Stimulated activated naive B cell treated with anti-CD40 and anti-IgM and Interleukin-4, amounts not matched to agents 10 μg/mL and 1 μg/mL and 100 μg/mL, for 72 hours (primary cell): ENCODE measurements around the gene FLT4.
A peak's percentile ranks its signal among the peaks of the same experiment; 100 is the strongest.
"Not testable (repeated sequence)": the region's sequence is repeated elsewhere in the genome, so short reads cannot be mapped to it uniquely, and the experiment has no call there.

Source experiments
- ATAC-seq, 2 donors: fragments of 150-1000 bp; cut with Tn5 transposase; replicated peaks; 2 replicates each; pipeline ENCODE4 v1.10.0; 2021; ENCODE audit warnings: moderate library complexity in 1 of 2
- DNase-seq: peaks from one replicate; pipeline ENCODE4 v3.0.0; 2021
- H3K27ac Mint-ChIP-seq: one replicate; pipeline ENCODE4 v1.8.0; 2022; ENCODE audit warnings: mild to moderate bottlenecking, mixed read lengths
- H3K27me3 Mint-ChIP-seq, 2 donors: one replicate each; pipeline ENCODE4 v1.8.0; 2022; ENCODE audit warnings: mixed read lengths in 2 of 2
- H3K36me3 Mint-ChIP-seq, 2 donors: one replicate each; pipeline ENCODE4 v1.8.0; 2022; ENCODE audit warnings: mixed read lengths in 2 of 2, mild to moderate bottlenecking in 1 of 2
- H3K4me1 Mint-ChIP-seq, 2 donors: one replicate each; pipeline ENCODE4 v1.8.0; 2022; ENCODE audit warnings: mixed read lengths in 2 of 2, mild to moderate bottlenecking in 1 of 2
- H3K4me3 Mint-ChIP-seq, 2 donors: one replicate each; pipeline ENCODE4 v1.8.0; 2022; ENCODE audit warnings: mild to moderate bottlenecking in 2 of 2, mixed read lengths in 2 of 2, moderate library complexity in 1 of 2
- H3K9me3 Mint-ChIP-seq, 2 donors: one replicate each; pipeline ENCODE4 v1.8.0; 2022; ENCODE audit warnings: mixed read lengths in 2 of 2, mild to moderate bottlenecking in 1 of 2

The FLT4 gene

DNA sequence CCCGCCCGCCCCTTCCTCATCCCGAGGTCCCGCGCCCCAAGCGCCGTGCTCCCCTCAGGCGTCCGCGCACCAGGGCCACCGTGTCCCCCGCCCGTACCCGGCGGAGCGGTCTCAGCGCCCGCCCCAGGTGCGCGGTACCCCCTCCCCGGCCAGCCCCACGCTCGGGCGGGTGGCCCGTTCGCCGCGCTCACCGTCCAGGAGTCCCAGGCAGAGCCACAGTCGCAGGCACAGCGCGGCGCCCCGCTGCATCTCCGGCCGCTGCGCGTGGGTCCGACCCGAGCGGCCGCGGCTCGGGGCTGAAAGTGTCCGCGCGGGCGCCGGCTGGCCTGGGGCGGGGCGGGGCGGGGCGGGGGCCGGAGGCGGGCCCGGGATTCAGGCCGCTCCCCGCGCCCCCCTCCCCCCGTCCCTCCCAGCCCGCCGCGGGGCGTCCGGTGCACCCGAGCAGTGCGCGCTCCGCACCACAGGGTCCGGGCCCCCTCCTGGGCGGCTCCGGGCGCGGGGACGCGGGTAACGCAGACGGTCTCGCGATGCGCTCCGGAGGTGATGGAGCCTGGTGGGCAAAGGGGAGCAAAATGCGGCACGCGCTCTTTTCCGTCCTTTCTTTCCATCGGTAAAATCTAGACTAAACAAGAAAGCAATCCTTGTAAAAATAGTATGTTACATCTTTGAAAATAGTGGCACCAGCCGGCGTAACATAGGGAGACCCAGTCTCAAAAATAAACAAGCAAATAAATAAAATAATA, at the start of gene FLT4:
FLT4 (minus strand) TSS at position 304 of the 743 bp plus-strand sequence; CDS start at position 249, 55 bp downstream.
- peaks cover 75 to 83% of the 10 kb centered on the region in 2 donors for H3K27me3 Mint-ChIP-seq

DNA sequence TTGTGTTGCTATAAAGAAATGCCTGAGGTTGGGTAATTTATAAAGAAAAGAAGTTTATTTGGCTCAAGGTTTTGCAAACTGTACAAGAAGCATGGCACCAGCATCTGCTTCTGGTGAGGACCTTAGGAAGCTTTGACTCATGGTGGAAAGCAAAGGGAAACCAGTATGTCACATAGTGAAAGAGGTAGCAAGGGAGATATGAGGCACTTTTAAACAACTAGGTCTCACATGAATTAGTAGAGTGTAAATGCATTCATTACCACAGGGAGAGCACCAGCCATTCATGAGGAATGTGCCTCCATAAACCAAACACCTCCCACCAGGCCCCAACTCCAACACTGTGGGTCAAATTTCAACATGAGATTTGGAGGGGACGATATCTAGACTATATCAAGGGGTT, 49.6 kb upstream of the FLT4 start:
- Mint-ChIP-seq H3K27me3 (peaks cover 23 to 39% of the 10 kb centered on the region in 2 donors), H3K9me3 (peaks cover 3 to 13% of the 10 kb centered on the region in 2 donors), H3K4me1 (no peaks in the 10 kb centered on the region), H3K36me3 (peaks cover 0 to 2% of the 10 kb centered on the region in 2 donors), H3K27ac (no peak overlapping the region), H3K4me3 (no peak overlapping the region)
- ATAC-seq (no peak), DNase-seq (no peak)

More for the DNA sequence above, at the start of gene FLT4:
- DNase-seq (no peak), ATAC-seq (peak in 1 of 2 donors; percentile 23)
- Mint-ChIP-seq H3K27ac (no peak within 1 kb of the TSS), H3K36me3 (no peaks in the 10 kb centered on the region), H3K4me3 (peak within 1 kb of the TSS; percentile 65 to 75), H3K4me1 (peaks cover 8 to 14% of the 10 kb centered on the region in 2 donors), H3K9me3 (no peaks in the 10 kb centered on the region)

DNA sequence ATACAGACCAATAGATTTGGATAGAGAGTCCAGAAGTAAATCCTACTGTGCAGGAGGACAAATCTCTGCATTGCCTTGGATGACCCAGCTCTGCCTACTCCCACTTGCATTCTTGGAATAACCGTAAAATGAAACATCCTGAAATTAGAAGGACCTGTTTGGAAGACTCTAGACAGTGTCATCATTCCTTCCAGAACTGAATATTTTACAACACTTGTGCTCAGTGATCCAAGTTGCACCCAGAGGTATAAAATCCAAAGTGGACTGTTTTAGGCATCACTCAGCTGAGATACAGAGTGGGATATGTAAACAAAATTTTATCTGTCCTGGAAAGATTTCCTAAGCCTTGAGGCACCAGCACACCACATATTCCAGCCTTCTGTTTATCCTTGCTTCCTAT, 46.7 kb upstream of the FLT4 start:
- no peak for ATAC-seq
- peaks cover 0 to 2% of the 10 kb centered on the region in 2 donors for H3K36me3 Mint-ChIP-seq
- H3K4me3 Mint-ChIP-seq, result no peak overlapping the region
- H3K27me3 Mint-ChIP-seq, result peaks cover 34 to 36% of the 10 kb centered on the region in 2 donors
- peaks cover 3 to 5% of the 10 kb centered on the region in 2 donors for H3K9me3 Mint-ChIP-seq
- H3K4me1 Mint-ChIP-seq, result no peaks in the 10 kb centered on the region
- no peak for DNase-seq
- no peak overlapping the region for H3K27ac Mint-ChIP-seq

GRCh38 chr5:180692429-180692828, 43.0 kb upstream of the FLT4 start:
- no peaks in the 10 kb centered on the region for H3K4me1 Mint-ChIP-seq
- ATAC-seq, result no peak
- peaks cover 0 to 2% of the 10 kb centered on the region in 2 donors for H3K36me3 Mint-ChIP-seq
- no peak overlapping the region for H3K27ac Mint-ChIP-seq
- no peak overlapping the region for H3K4me3 Mint-ChIP-seq
- no peak for DNase-seq
- peaks cover 27 to 29% of the 10 kb centered on the region in 2 donors for H3K27me3 Mint-ChIP-seq
- H3K9me3 Mint-ChIP-seq, result no peaks in the 10 kb centered on the region

DNA sequence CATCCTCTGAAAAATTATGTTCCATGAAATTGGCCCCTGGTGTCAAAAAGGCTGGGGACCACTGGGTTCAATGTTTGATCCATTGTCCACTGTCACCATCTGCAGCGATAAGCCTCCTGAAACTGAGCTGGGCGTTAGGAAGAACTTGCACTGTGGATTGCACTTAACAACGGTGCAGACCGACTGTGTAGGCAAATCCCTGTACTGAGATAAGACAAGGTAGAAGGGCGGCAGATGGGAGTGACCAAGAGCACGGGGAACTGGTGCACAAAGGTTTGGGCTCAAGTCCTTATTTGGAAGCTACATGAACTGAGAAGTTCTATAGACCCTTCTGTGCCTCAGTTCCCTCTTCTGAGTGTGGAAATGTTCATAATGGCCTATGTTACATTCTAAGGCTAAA, 41.6 kb upstream of the FLT4 start:
- Mint-ChIP-seq H3K4me3 (no peak overlapping the region), H3K36me3 (no peaks in the 10 kb centered on the region), H3K4me1 (no peaks in the 10 kb centered on the region), H3K9me3 (no peaks in the 10 kb centered on the region), H3K27ac (no peak overlapping the region), H3K27me3 (peaks cover 19 to 22% of the 10 kb centered on the region in 2 donors)
- DNase-seq (no peak), ATAC-seq (no peak)

- no peak for ATAC-seq
- Mint-ChIP-seq H3K4me1 (no peaks in the 10 kb centered on the region), H3K27ac (no peak overlapping the region), H3K9me3 (no peaks in the 10 kb centered on the region), H3K27me3 (peaks cover 19 to 27% of the 10 kb centered on the region in 2 donors), H3K36me3 (no peaks in the 10 kb centered on the region), H3K4me3 (no peak overlapping the region)
- DNase-seq, result no peak
These were observed 41.2 kb upstream of the FLT4 start for GRCh38 chr5:180690562-180690961.

DNA sequence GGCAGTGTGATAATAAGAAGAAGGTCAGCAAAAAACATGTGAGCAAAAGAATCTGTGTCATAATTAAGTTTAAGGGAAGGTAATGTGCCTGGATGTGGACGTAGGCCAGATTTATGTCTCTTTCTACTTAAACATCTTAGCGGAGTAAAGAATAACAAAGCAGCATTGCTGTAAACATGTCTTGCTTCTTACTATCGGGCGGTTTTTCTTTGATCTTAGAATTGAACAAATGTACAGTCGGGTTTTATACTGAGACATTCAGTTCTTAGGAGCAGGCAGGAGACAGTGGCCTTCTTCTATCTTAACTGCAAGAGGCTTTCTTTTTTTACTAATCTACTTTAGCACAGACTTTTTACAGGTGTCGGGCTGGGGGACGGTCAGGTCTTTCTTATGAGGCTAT, 40.4 kb upstream of the FLT4 start:
- DNase-seq, result no peak
- H3K9me3 Mint-ChIP-seq, result no peaks in the 10 kb centered on the region
- ATAC-seq, result no peak
- peaks cover 19 to 32% of the 10 kb centered on the region in 2 donors for H3K27me3 Mint-ChIP-seq
- no peaks in the 10 kb centered on the region for H3K4me1 Mint-ChIP-seq
- H3K36me3 Mint-ChIP-seq, result no peaks in the 10 kb centered on the region
- H3K27ac Mint-ChIP-seq, result no peak overlapping the region
- H3K4me3 Mint-ChIP-seq, result no peak overlapping the region

- H3K4me3 Mint-ChIP-seq, result no peak overlapping the region
- DNase-seq, result no peak
- H3K27me3 Mint-ChIP-seq, result peaks cover 19 to 38% of the 10 kb centered on the region in 2 donors
- no peaks in the 10 kb centered on the region for H3K4me1 Mint-ChIP-seq
- H3K9me3 Mint-ChIP-seq, result no peaks in the 10 kb centered on the region
- H3K27ac Mint-ChIP-seq, result no peak overlapping the region
- no peaks in the 10 kb centered on the region for H3K36me3 Mint-ChIP-seq
- ATAC-seq, result no peak
These were observed 39.8 kb upstream of the FLT4 start for GRCh38 chr5:180689071-180689694.

GRCh38 chr5:180688330-180689070, 39.1 kb upstream of the FLT4 start:
- no peak overlapping the region for H3K27ac Mint-ChIP-seq
- DNase-seq, result no peak
- peaks cover 23 to 45% of the 10 kb centered on the region in 2 donors for H3K27me3 Mint-ChIP-seq
- H3K36me3 Mint-ChIP-seq, result no peaks in the 10 kb centered on the region
- H3K4me1 Mint-ChIP-seq, result no peaks in the 10 kb centered on the region
- no peaks in the 10 kb centered on the region for H3K9me3 Mint-ChIP-seq
- ATAC-seq, result no peak
- no peak overlapping the region for H3K4me3 Mint-ChIP-seq

GRCh38 chr5:180686799-180687198, 37.4 kb upstream of the FLT4 start:
- H3K27ac Mint-ChIP-seq, H3K4me1 Mint-ChIP-seq, DNase-seq, H3K4me3 Mint-ChIP-seq, ATAC-seq, H3K9me3 Mint-ChIP-seq, H3K36me3 Mint-ChIP-seq: not testable (repeated sequence)
- H3K27me3 Mint-ChIP-seq, result peaks cover 23 to 49% of the 10 kb centered on the region in 2 donors

DNA sequence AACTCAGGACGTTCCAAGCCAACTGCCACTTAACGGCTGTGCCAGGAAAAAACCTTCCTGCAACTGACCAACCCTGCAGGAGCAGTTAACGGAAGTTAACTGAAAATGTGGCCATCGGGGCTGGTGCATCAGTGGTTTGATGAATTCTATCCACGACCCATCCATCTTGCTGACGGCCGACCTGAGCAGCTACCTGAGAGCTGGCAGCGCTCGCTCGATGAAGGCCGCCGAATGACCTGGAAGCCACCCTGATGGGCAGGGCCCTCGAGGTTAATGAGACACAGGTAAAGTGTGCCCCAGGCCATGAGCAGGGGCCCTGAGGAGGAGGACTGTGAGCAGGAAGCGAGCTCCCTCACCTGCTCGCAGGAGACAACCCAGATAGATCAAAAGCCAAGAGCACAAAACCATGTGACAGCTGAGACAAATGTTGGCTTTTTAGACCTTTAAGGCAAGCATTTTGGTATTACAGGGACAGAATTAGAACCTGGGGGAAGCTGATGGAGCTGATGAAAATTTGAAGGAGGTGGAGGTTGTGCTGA, 35.3 kb upstream of the FLT4 start:
- Mint-ChIP-seq H3K4me1 (no peaks in the 10 kb centered on the region), H3K27ac (no peak overlapping the region), H3K9me3 (no peaks in the 10 kb centered on the region), H3K36me3 (no peaks in the 10 kb centered on the region), H3K4me3 (no peak overlapping the region), H3K27me3 (peaks cover 23 to 51% of the 10 kb centered on the region in 2 donors)
- DNase-seq (no peak), ATAC-seq (no peak)

DNA sequence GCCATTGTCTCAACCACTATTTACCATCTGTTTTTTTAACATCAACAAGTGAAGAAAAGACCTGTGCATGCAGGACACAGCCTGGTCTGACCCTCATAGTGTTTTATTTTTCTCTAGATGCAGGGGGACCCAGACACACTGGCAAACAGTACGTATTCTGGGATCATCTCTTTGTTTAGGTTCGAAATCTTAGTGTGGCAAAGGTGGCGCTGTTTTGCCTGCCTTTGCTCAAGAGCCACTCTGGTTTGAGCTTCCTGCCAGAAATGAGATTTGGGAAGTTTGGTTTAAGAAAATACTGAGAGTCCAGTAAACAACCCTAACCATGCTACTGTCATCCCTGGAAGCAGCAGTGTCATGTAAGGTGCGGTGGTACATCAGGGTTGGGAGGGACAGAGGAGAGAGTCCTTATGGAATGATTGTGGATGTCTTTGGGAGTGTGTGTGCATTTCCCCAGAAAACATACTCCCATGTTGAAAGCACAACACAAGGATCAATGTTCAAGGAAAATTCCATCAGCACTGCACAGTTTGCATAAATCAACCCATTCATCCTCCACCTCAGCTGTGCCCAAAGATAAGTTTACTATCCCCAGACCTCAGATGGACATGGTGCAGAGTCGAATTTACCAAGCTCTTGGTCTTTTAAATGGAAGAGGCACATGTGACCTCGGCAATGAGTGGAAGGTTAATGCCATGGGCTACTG, 34.0 kb upstream of the FLT4 start:
- Mint-ChIP-seq H3K9me3 (no peaks in the 10 kb centered on the region), H3K4me3 (no peak overlapping the region), H3K36me3 (no peaks in the 10 kb centered on the region), H3K4me1 (no peaks in the 10 kb centered on the region), H3K27me3 (peaks cover 25 to 51% of the 10 kb centered on the region in 2 donors), H3K27ac (no peak overlapping the region)
- ATAC-seq, result no peak
- no peak for DNase-seq

DNA sequence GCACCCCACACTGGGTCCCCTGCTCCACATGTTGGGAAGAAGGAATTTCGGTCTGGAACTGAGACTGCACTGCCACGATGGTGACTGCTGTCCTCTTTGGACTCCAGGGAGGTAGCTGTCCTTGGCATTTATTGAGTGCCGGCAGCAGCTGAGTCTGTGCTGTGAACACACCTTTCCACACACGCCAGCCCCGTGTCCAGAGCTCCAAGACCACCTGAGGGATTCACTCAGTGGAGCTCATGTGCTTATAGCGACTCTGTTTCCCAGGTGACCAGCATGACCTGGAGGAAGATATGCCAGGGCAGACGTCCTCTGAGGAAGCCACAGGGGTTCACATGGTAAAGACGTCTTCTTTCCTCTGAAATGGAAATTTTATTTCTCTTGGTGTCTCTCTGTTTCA, 33.2 kb upstream of the FLT4 start:
- Mint-ChIP-seq H3K4me1 (no peaks in the 10 kb centered on the region), H3K27ac (no peak overlapping the region), H3K27me3 (peaks cover 28 to 55% of the 10 kb centered on the region in 2 donors), H3K36me3 (no peaks in the 10 kb centered on the region), H3K9me3 (no peaks in the 10 kb centered on the region), H3K4me3 (no peak overlapping the region)
- no peak for ATAC-seq
- no peak for DNase-seq

DNA sequence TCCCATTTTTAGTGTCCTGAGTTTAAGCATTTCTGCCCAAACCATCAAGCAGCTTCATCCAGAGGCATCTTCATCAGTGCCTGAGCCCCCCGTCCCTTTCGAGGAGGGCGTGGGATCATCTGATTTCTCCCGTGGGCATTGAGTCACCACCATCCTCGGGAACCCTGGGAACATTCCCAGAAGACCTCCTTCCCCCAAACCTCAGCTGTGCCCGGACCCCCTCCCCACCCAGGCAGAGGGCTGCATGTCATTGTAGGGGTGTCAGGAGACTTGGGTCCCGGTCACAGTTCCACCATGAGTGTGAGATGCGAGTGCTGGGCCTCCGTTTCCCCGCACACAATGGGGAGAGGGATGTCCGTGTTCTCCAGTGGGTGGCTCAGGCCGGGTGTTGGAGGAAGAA, 32.6 kb upstream of the FLT4 start:
- not testable (repeated sequence) for DNase-seq, H3K9me3 Mint-ChIP-seq, H3K36me3 Mint-ChIP-seq, ATAC-seq, H3K4me3 Mint-ChIP-seq, H3K27ac Mint-ChIP-seq, H3K4me1 Mint-ChIP-seq
- H3K27me3 Mint-ChIP-seq, result peaks cover 30 to 58% of the 10 kb centered on the region in 2 donors
